ENCODE measurements around the gene ZIK1.

The ZIK1 gene

GRCh38 chr19:57599761-57600383 lies 15.9 kb downstream of the ZIK1 start, which contains the start of gene ZNF530:
Gene ZNF530 (plus strand): TSS chr19:57599885. CDS start chr19:57604346, 4,461 bp downstream.
- H3K9me2 ChIP-seq (ENCODE audit: low read depth, low read length), result no peaks in the 10 kb centered on the region
- peak within 1 kb of the TSS; percentile 78 for H3K4me3 ChIP-seq (ENCODE audit: low read depth, low read length, poor library complexity, severe bottlenecking)
- peak within 1 kb of the TSS; percentile 77 for H3K4me2 ChIP-seq (ENCODE audit: low read length)
- H2AFZ ChIP-seq (ENCODE audit: low read length), result peak within 1 kb of the TSS; percentile 97
- H3K4me1 ChIP-seq (ENCODE audit: insufficient read depth, low read length, severe bottlenecking), result peaks cover 14% of the 10 kb centered on the region
- TF ChIP-seq CTCF (IDR thresholded peaks at IDR 0.05; ENCODE audit: low read length) (no peak), EZH2 (IDR thresholded peaks at IDR 0.05; ENCODE audit: borderline replicate concordance, low read length) (no peak)
- peaks cover 35% of the 10 kb centered on the region for H3K36me3 ChIP-seq (ENCODE audit: insufficient read depth, low read length)
- no peaks in the 10 kb centered on the region for H3F3A ChIP-seq (ENCODE audit: insufficient read depth, low read length)
- H3K79me2 ChIP-seq (ENCODE audit: insufficient read depth, low read length), result no peaks in the 10 kb centered on the region
- peak within 1 kb of the TSS; percentile 65 for H3K9ac ChIP-seq (ENCODE audit: low read length)
- no peaks in the 10 kb centered on the region for H4K20me1 ChIP-seq (ENCODE audit: insufficient read depth, low read length)
- no peaks in the 10 kb centered on the region for H3K27me3 ChIP-seq (ENCODE audit: insufficient read depth, low read length)
- no peak within 1 kb of the TSS for H3K27ac ChIP-seq (ENCODE audit: low read depth, low read length, poor library complexity, severe bottlenecking)
- peaks cover 19% of the 10 kb centered on the region; the same call in 1 of the 2 replicates for H3K9me3 ChIP-seq (ENCODE audit: low read length)

- TF ChIP-seq CTCF (IDR thresholded peaks at IDR 0.05; ENCODE audit: low read length) (no peak), EZH2 (IDR thresholded peaks at IDR 0.05; ENCODE audit: borderline replicate concordance, low read length) (no peak)
- Histone ChIP-seq H3K4me1 (ENCODE audit: insufficient read depth, low read length, severe bottlenecking) (no peaks in the 10 kb centered on the region), H3K4me3 (ENCODE audit: low read depth, low read length, poor library complexity, severe bottlenecking) (no peak overlapping the region), H3K9ac (ENCODE audit: low read length) (no peak overlapping the region), H3F3A (ENCODE audit: insufficient read depth, low read length) (no peaks in the 10 kb centered on the region), H4K20me1 (ENCODE audit: insufficient read depth, low read length) (no peaks in the 10 kb centered on the region), H3K9me3 (ENCODE audit: low read length) (peaks cover 19% of the 10 kb centered on the region; the same call in 1 of the 2 replicates), H3K4me2 (ENCODE audit: low read length) (no peak overlapping the region), H3K79me2 (ENCODE audit: insufficient read depth, low read length) (no peaks in the 10 kb centered on the region), H3K27me3 (ENCODE audit: insufficient read depth, low read length) (no peaks in the 10 kb centered on the region), H3K36me3 (ENCODE audit: insufficient read depth, low read length) (peaks cover 69% of the 10 kb centered on the region), H3K27ac (ENCODE audit: low read depth, low read length, poor library complexity, severe bottlenecking) (no peak overlapping the region), H2AFZ (ENCODE audit: low read length) (no peak overlapping the region), H3K9me2 (ENCODE audit: low read depth, low read length) (no peaks in the 10 kb centered on the region)
Measured at GRCh38 chr19:57606931-57607330, 23.0 kb downstream of the ZIK1 start.

DNA sequence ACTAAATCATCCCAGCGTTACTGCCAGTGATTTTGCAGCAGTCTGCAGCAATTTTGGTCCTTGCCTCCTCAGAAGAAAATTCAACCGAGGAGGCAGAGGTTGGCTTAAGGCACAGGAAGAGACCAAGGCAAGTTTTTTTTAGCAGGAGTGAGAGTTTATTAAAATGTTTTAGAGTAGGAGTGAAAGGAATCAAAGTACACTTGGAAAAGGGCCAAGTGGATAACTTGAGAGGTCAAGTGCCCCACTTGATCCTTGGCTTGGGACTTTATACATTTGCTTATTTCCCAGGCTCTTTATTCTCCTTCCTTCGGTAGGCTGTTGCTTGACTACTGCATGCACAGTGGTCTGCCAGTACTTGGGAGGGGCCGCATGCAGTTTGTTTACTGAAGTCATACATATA lies 27.2 kb downstream of the ZIK1 start:
- H4K20me1 ChIP-seq (ENCODE audit: insufficient read depth, low read length), result no peaks in the 10 kb centered on the region
- peaks cover 22% of the 10 kb centered on the region for H3K9me3 ChIP-seq (ENCODE audit: low read length)
- H3F3A ChIP-seq (ENCODE audit: insufficient read depth, low read length), result no peaks in the 10 kb centered on the region
- H3K4me1 ChIP-seq (ENCODE audit: insufficient read depth, low read length, severe bottlenecking), result peaks cover 11% of the 10 kb centered on the region
- H3K4me3 ChIP-seq (ENCODE audit: low read depth, low read length, poor library complexity, severe bottlenecking), result no peak overlapping the region
- H3K27me3 ChIP-seq (ENCODE audit: insufficient read depth, low read length), result no peaks in the 10 kb centered on the region
- H3K79me2 ChIP-seq (ENCODE audit: insufficient read depth, low read length), result peaks cover 18% of the 10 kb centered on the region; the same call in 1 of the 2 replicates
- no peak overlapping the region for H3K27ac ChIP-seq (ENCODE audit: low read depth, low read length, poor library complexity, severe bottlenecking)
- H3K36me3 ChIP-seq (ENCODE audit: insufficient read depth, low read length), result peaks cover 48% of the 10 kb centered on the region
- no peaks in the 10 kb centered on the region for H3K9me2 ChIP-seq (ENCODE audit: low read depth, low read length)
- no peak overlapping the region for H3K9ac ChIP-seq (ENCODE audit: low read length)
- H3K4me2 ChIP-seq (ENCODE audit: low read length), result no peak overlapping the region
- no peak overlapping the region for H2AFZ ChIP-seq (ENCODE audit: low read length)
- TF ChIP-seq EZH2 (IDR thresholded peaks at IDR 0.05; ENCODE audit: borderline replicate concordance, low read length), result no peak

Measured in OCI-LY1 (cell line).